ENCODE results near the gene NUP93. TPM values are rescaled to one million over a fixed set of nuclear protein-coding genes. Genes with fewer than 3 reads are reported as not detected.

NUP93 gene
- total RNA-seq, 1 experiment from 2014 or later, result 165 TPM

DNA sequence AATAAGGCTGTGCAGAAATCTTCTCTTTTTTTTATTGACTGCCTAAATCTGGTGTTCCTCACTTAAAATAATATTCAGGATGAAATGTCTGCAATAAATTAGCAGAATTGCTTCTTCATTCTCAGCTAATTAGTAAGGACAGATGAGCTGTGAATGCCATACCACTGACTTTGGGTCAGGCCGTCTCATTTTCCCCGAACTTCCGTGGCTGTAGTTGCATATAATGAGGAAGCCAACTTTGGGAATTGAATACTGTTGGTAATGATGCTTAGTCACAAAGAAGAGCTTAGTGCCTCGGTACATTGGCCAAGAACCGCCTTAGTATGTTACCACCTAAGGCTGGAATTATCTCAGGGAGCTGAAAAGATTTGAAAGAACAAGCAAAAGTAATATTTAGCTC lies 47.6 kb downstream of the NUP93 start:
- Histone ChIP-seq H2BK5ac (ENCODE audit: insufficient read length, low read length) (no peak overlapping the region), H3K4me1 (ENCODE audit: insufficient read depth, low read length) (peaks cover 13% of the 10 kb centered on the region; the same call in 1 of the 2 replicates), H3K79me1 (ENCODE audit: insufficient read depth, low read depth, low read length, poor library complexity, severe bottlenecking) (no peaks in the 10 kb centered on the region), H3K23ac (ENCODE audit: insufficient read length, low read depth, low read length) (no peak overlapping the region), H3K18ac (ENCODE audit: insufficient read length, low read depth, low read length) (no peak overlapping the region), H3K14ac (ENCODE audit: insufficient read depth, low read length) (no peak overlapping the region), H3K56ac (ENCODE audit: insufficient read length, low read depth, low read length) (no peak overlapping the region), H3K9me3 (ENCODE audit: control insufficient read depth, low read depth, low read length) (no peaks in the 10 kb centered on the region), H3K9ac (ENCODE audit: extremely low read depth, insufficient read length, low read length) (no peak overlapping the region), H4K20me1 (ENCODE audit: control insufficient read depth, insufficient read depth, insufficient read length) (no peaks in the 10 kb centered on the region), H2AFZ (ENCODE audit: low read length) (no peak overlapping the region), H4K5ac (ENCODE audit: insufficient read length, low read depth, low read length) (no peak overlapping the region), H2BK15ac (ENCODE audit: low read depth, low read length) (no peak overlapping the region), H4K91ac (ENCODE audit: insufficient read length, low read depth, low read length) (no peak overlapping the region), H3K27me3 (ENCODE audit: insufficient read depth, low read length) (no peaks in the 10 kb centered on the region), H3K23me2 (ENCODE audit: insufficient read length, low read depth, low read length, poor library complexity, severe bottlenecking) (no peaks in the 10 kb centered on the region), H4K8ac (replicated peaks; ENCODE audit: insufficient read length, low read depth, low read length) (no peak overlapping the region), H3K4me2 (ENCODE audit: insufficient read depth, insufficient read length, low read length) (no peak overlapping the region), H3K4ac (ENCODE audit: low read depth, low read length) (no peak overlapping the region), H2AK5ac (ENCODE audit: insufficient read length, low read length) (no peak overlapping the region), H3K27ac (ENCODE audit: insufficient read length, low read depth, low read length) (no peak overlapping the region), H2BK12ac (ENCODE audit: insufficient read length, low read depth, low read length) (no peak overlapping the region), H2BK120ac (ENCODE audit: low read depth, low read length, poor library complexity, severe bottlenecking) (no peak overlapping the region), H3K79me2 (ENCODE audit: insufficient read depth, low read length) (no peaks in the 10 kb centered on the region; the same call in 1 of the 2 replicates), H3T11ph (ENCODE audit: low read length) (no peak overlapping the region), H2BK20ac (ENCODE audit: low read depth, low read length, poor library complexity, severe bottlenecking) (no peak overlapping the region)
- TF ChIP-seq CTCF (conservative IDR thresholded peaks at IDR 0.05), result no peak
- no peak for DNase-seq
- Mint-ChIP-seq H3K27me3 (ENCODE audit: low read depth) (no peaks in the 10 kb centered on the region), H3K4me3 (no peak overlapping the region), H3K9me3 (no peaks in the 10 kb centered on the region), H3K4me1 (peaks cover 42 to 55% of the 10 kb centered on the region in 2 experiments), H3K36me3 (ENCODE audit: insufficient read depth in 1 of 3, low read depth in 3 of 3) (no peaks in the 10 kb centered on the region), H3K27ac (no peak overlapping the region)
- no CpG with 5 or more reads among the region's 5 CpGs for WGBS (ENCODE audit: extremely low coverage, insufficient read length, low lambda C conversion rate)

Data from H9 (cell line).